EL (cell line): ENCODE measurements around the gene DBN1.
A peak's percentile ranks its signal among the peaks of the same experiment; 100 is the strongest.

ENCODE experiments used
- DNase-seq: peaks from one replicate; pipeline ENCODE4 v3.0.0-alpha.2; 2016

The DBN1 gene

DNA sequence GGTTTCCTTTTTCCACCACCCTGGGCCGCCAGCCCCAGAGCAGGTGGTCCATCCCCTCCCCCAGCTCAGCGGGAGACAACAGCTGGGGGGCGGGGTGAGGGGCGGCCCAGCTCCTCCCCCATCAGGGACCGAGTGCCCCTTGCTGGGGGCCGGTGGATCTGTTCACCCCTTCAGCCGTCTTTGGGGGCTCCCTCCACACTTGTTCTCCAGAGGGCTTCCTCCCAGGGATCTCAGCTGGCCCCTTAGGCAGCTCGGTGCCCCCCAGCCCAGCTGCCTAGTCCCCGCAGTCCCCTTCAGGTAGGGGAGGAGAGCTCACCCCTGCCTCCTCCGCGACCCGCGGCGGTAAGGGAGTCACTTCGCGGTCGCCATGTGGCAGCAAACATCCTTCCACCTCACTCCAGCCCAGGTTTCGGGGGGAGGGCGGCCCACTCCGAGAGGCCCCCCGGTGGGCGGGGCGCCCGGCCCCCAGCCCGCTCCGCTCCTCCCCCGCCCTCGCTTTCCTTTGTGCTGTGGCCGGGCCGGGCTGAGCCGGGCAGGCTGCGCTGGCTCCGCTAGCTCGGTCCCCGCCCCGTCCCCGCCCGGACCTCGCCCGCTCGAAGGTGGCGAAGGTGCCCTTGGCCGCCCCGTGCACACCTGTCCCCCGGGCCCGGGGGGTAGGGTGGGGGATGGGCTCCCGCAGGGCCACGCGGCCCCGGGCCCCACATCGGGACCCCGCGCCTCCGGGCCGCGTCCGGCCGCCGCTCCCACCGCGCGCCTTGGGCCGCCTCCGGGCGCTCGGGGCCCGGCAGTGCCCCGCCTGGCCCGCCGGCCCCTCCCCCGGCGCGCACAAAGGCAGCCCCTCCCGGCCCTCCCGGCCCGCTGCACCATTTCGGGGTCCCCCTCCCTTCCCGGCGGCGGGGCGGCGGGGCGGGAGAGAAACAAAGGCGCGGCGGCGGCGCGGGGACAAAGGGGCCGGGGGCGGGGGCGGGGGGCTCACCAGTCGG is 683 bp downstream of the DBN1 start:
- peak; percentile 55 for DNase-seq

GRCh38 chr5:177471610-177472356 is 1.7 kb downstream of the DBN1 start:
- DNase-seq: peak; percentile 76

- DNase-seq: peak; percentile 73
These were observed 2.5 kb downstream of the DBN1 start for GRCh38 chr5:177470759-177471536.

DNA sequence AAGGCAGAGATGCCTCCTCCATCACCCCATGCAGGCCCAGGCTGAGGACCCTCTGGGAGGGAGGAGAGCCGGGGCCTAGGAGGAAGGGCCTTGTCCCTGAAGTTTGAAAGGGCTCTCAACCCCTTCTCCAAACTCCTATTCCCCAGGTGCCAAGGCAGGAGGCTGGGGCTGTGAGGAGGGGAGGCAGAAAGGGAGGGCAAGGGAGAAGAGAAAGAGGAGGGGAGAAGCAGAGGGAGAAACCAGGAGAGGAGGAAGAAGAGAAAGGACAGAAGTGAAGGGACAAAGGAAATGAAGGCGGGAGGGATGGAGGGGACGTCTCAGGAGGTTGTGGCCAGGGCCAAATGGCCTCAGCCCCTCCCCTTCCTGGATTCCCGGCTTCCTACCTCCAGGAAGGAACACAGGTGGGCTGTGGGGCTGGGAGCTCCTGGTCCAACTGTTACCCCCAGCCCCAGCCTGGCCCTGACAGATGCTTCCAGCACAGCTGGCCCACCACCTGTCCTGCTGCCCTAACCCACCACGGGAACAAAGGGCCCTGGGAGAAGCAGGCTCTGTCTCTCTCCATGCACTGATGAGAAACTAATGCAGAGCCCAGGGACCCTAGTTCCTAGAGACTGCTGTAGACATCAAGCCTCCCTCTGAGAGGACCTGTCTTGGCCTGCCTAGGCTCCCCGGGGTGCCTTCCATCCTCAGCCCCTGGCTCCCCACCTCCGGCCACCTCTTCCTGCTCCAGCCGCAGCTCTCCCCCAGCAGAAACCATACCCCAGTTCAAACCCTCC is 3.5 kb downstream of the DBN1 start:
- DNase-seq: no peak

DNA sequence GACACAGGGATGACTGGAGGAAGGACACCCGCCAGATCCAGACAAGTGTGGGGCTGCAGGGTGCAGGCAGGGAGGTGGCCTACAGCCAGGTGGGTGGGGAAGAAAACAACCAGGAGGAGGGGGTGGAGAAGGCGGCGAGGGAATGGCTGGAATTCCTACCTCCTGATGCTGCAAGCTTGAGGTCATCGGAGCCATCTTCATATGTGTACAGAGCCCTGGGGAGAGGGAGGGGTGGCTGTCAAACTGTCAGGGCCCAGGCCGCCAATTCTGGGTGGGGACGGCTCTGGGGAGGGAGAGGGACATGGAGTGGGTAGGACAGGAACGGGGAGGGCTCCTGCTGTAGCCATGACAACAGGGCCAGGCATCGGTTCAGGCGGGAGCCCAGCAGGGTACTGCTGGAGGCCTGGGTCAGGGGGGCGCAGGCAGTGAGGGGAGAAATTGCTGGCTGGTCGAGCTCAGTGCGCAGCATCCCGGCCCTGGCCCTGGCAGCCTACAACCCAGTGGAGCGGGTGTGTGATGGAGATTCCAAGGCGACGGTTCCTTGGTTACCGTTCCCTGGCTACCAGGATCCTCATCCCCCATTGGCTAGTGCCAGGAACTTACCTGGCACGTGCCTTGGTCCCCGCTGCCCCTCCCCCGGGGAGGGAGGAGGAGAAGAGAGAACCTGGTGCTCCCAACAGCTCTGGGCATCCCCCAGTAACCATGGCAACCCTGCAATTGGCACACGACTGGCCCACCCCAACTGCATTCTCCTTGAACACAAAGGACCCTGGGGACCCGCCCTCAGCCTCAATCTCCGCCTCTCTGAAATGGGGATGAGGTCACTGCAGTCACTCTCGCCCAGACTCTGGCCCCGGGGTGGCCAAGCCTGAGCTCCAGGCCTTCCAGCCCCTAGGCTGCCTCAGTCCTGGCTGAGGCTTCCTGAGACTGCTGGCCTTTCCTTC is 4.5 kb downstream of the DBN1 start:
- DNase-seq: peak; percentile 86

DNA sequence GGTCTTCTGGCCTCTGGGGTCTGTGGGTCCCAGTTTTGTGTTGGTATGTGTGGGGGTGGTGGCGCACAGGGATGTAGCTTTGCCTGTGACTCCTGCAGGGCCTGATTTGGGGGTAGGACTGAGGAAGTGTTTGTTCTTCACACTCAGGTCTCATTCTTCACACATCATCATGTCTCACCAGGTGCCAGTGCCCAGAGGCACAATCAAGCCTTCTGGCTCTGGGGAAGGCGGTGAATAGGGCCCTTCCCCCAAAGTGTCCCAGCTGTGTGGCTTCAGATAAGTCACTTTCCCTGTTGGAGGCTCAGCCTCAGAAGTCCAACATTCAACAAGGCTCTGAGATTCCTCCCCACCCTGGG is 5.1 kb downstream of the DBN1 start:
- no peak for DNase-seq

- DNase-seq: no peak
These were observed 6.0 kb downstream of the DBN1 start for GRCh38 chr5:177467436-177467835.

GRCh38 chr5:177466861-177467260 is 6.6 kb downstream of the DBN1 start:
- no peak for DNase-seq

GRCh38 chr5:177465044-177465443 is 8.4 kb downstream of the DBN1 start:
- no peak for DNase-seq

- DNase-seq: no peak
These were observed 11.3 kb downstream of the DBN1 start for GRCh38 chr5:177462021-177462670.

- DNase-seq: no peak
These were observed 13.4 kb downstream of the DBN1 start for GRCh38 chr5:177459819-177460628.

- DNase-seq: no peak
These were observed 14.1 kb downstream of the DBN1 start for GRCh38 chr5:177459357-177459756.

DNA sequence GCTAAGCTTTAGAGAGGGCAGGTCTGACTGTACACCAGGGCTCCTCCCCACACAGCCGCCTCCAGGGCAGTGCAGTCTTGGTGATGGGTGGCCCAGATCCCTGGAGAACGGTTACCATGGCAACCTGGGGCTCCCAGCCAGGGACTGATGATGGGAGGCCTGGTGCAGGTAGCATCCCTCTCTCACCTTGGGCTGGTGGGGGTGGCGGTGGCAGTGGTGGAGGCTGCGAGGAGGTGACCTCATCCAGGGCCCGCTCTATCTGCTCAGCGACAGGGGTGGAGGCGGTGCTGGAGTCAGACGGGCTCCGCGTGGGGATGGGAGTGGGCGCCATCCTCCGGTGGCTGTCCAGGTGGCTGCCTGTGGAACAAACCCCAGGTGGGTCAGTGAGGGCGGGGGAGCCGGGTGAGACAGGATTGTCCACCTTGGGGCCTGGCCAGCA is 14.5 kb downstream of the DBN1 start:
- no peak for DNase-seq

GRCh38 chr5:177457852-177458681 is 15.4 kb downstream of the DBN1 start:
- DNase-seq: no peak

DNA sequence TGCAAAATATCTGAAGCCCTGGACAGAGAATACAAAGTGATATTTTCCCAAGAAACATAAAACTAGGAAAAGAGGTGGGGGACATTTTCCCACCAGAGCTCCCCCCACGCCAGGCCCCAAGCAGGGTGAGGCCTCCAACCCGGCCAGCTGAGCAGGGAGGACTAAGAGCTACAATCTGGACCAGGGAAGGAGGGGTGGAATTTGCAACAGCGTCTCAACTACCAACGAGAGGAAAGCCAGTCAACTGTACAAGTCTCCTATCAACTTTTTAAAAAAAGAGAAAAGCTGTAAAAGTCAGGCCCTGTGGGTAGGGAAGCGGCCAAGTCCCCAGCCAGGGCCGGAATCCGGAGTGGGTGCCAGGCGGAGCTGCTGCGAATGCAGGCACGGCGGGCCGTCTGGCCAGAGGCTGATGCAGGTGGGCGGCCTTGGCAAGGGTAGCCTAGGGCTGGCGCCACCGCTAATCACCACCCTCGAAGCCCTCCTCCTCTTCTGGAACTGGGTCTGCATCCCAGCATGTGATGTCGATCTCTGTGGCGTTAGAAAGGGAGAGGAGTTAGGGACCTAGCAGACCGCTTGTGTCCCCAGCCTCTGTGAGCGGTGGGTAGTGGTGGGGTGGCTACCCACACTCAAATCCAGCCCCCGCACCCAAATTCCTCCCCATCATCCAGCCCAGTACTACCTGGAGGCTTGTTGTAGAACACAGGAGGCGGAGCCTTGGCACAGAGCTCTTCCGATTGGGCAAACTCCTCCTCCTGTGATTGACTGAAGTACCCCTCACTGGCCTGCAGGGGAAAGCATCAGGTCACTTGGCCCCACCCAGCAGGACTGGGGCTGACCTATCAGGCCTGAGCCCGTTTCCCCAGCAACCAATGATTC is 16.2 kb downstream of the DBN1 start:
- peak; percentile 95 for DNase-seq

DNA sequence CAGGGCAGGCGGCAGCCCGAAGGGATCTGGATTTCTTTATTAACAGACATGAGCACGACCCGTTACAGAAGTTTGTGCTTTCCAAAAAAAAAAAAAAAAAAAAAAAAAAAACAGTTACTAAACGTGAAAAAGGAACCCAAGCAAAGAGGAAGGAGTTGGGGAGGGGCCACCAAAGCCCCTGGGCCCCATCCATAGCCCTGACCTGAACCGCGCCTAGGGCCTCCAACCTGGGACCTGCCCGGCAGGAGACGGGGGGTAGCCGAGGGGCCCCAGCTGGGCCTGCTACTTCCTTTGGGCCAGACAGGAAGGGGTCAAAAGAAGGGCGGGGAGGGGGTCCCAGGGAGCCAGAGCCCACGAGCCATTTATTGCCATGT is 16.9 kb downstream of the DBN1 start:
- no peak for DNase-seq

GRCh38 chr5:177455661-177456590 is 17.5 kb downstream of the DBN1 start:
- DNase-seq: peak; percentile 88
